ENCODE results near the gene MEIS3. TPM values are rescaled to one million over a fixed set of nuclear protein-coding genes. Genes with fewer than 3 reads are reported as not detected.

The MEIS3 gene
- total RNA-seq, 2 experiments from 2014 or later, result 0.18 TPM; not detected in 1

DNA sequence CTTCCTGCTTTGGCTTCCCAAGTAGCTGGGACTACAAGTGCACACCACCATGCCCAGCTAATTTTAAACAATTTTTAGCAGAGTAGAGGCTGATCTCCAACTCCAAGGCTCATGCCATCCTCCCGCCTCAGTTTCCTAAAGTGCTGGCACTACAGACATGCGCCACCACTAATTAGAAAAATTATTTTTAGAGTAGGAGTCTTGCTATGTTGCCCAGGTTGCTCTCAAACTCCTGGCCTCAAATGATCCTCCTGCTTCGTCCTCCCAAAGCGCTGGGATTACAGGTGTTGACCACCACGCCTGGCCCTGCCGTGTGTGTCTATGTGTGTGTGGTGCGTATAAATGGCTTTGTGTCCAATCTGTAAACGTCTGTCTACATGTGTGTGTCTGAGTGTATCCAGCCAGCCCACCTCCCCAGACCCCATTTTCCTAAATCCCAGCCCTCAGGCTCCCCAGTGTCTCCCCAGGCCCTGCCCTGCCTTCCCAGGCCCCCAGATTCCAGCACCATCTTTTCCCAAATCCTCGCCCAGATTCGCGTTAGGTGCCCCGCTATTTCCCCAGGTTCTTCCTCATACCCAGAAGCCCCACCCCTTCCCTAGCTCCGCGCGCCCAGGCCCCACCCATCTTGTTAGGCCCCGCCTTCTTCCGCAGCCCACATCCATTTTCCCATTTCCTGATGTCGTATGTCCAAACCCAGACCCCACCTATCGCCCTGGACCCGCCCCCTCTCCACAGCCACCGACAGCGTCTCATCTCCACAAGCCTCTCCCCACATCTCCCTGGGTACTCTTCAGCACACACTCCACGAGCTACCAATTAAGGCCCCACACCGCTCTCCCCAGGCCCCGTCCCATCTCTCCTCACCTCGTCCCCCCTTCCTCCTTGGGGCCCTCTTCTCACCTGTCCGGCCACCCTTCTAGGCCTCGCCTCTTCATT is 27.5 kb upstream of the MEIS3 start:
- ChIA-PET POLR2A (interaction anchor here (1.1 to 1.2 kb wide), 2 partner anchors 37 to 154 kb away, joined by 5 to 8 read pairs; partner anchors contain the start of gene KPTN), CTCF (interaction anchor here (0.9 to 2.4 kb wide), 5 partner anchors 10 to 37 kb away, joined by 3 to 14 read pairs (median 4); partner anchors contain the start of gene KPTN)
- H3K9me3 Mint-ChIP-seq, result no peaks in the 10 kb centered on the region
- peak; percentile 45 for DNase-seq
- no peaks in the 10 kb centered on the region for H3K36me3 Mint-ChIP-seq (ENCODE audit: low read depth)
- H3K27me3 Mint-ChIP-seq, result peaks cover 69% of the 10 kb centered on the region
- no peak overlapping the region for H3K27ac Mint-ChIP-seq
- H3K4me1 Mint-ChIP-seq, result peaks cover 45% of the 10 kb centered on the region
- peak overlapping the region; percentile 46 for H3K4me3 Mint-ChIP-seq

DNA sequence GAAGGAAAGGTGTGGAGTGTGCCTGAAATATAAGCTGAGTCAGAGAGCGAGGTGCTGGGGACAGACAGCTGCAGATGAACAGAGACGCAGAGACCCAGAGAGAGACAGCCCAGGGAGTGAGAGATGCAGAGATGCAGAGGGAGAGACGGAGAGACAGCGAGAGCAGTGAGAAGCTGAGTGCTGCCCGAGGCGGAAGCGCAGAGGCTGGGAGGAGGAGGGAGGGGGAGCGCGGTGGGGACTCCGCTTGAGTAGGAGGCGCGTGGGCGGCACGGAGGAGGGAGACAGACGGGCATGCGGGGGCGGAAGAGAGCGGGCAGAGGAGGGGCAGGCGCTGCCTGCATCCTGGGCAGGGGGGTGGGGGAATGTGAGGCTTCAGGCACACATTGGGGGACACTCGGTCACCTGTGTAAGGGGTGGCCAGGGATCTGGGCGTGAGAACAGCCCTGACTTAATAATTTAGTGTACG is 26.6 kb upstream of the MEIS3 start:
- ChIA-PET POLR2A (interaction anchor here (1.1 kb wide), 1 partner anchor 155 kb away, joined by 5 read pairs; no protein-coding TSS in a partner anchor), CTCF (interaction anchor here (1.0 to 2.4 kb wide), 4 partner anchors 9 to 38 kb away, joined by 4 to 14 read pairs (median 4); partner anchors contain the start of gene KPTN)
- H3K27me3 Mint-ChIP-seq, result peaks cover 72% of the 10 kb centered on the region
- peaks cover 45% of the 10 kb centered on the region for H3K4me1 Mint-ChIP-seq
- H3K36me3 Mint-ChIP-seq (ENCODE audit: low read depth), result no peaks in the 10 kb centered on the region
- no peaks in the 10 kb centered on the region for H3K9me3 Mint-ChIP-seq
- DNase-seq, result peak; percentile 62
- H3K4me3 Mint-ChIP-seq, result peak overlapping the region; percentile 50
- no peak overlapping the region for H3K27ac Mint-ChIP-seq

DNA sequence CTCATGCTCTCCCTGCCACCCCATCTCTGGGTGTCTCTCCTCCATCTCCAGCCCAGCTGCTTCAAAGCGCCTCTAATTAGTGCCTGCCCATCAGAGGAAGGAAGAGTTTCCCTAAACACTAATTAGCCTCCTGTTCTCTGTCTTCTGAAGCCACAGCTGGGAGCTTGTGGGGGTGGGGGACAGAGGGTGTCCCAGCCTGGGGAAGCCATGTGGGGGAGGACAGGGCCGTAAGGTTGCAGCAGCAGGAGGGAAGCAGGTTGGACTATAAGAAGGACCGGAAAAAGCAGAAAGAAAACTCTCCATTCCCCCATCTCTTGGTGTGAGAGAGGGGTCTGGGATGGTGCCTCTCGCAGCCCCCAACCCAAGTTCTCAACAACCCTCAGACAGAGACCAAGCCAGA is 26.2 kb upstream of the MEIS3 start:
- no peaks in the 10 kb centered on the region for H3K36me3 Mint-ChIP-seq (ENCODE audit: low read depth)

DNA sequence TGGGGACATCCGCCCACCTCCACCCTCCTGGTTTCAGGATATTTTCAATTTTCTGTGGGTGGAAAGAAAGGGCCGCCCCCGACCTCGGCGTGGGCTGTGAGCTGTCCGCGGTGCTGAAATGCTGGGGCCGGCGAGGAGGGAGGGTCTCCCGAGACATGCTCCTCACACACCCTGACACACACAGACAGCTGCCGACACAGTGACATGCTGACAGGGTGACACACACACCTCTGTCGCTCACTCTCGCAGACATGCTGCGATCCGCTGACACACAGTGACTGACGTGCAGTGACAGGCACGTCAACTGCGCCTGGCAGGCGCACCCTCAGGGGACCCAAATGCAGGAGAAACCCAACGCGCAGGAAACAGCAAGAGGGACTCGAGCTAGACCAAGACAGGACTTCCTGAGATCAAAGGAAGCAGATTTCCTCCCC is 25.1 kb upstream of the MEIS3 start:
- peaks cover 45% of the 10 kb centered on the region for H3K4me1 Mint-ChIP-seq
- POLR2A ChIA-PET, result no interaction called here

More for the DNA sequence above, 26.2 kb upstream of the MEIS3 start:
- Mint-ChIP-seq H3K9me3 (no peaks in the 10 kb centered on the region), H3K27ac (no peak overlapping the region), H3K4me3 (peak overlapping the region; percentile 50), H3K4me1 (peaks cover 45% of the 10 kb centered on the region), H3K27me3 (peaks cover 70% of the 10 kb centered on the region)
- CTCF ChIA-PET, result interaction anchor here (1.0 to 2.4 kb wide), 4 partner anchors 9 to 38 kb away, joined by 4 to 14 read pairs (median 4); partner anchors contain the start of gene KPTN
- POLR2A ChIA-PET, result no interaction called here
- no peak for DNase-seq

DNA sequence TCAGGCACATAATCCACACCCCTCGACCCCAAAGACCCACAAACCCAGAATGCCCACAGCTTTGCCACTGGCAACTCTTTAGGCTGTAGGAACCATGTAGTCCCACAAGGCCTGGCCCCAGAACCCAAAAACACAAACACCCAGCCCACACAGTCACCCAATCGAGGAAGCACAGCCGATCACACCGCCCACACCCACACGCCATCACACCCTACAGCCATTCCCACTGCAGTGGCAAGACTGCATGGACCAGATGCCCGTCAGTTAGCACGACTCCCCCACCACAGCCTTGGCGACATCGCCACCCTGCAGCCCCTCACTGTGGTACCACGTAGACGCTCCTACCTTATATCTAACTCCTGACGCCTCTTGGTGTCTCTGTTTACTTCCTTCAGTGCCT is 24.0 kb upstream of the MEIS3 start:
- ChIA-PET POLR2A (no interaction called here), CTCF (no interaction called here)
- Mint-ChIP-seq H3K9me3 (no peaks in the 10 kb centered on the region), H3K27ac (no peak overlapping the region), H3K4me1 (peaks cover 46% of the 10 kb centered on the region), H3K4me3 (no peak overlapping the region), H3K36me3 (ENCODE audit: low read depth) (no peaks in the 10 kb centered on the region), H3K27me3 (peaks cover 63% of the 10 kb centered on the region)
- DNase-seq, result no peak

More for the DNA sequence above, 25.1 kb upstream of the MEIS3 start:
- H3K9me3 Mint-ChIP-seq, result no peaks in the 10 kb centered on the region
- H3K27me3 Mint-ChIP-seq, result peaks cover 67% of the 10 kb centered on the region
- H3K36me3 Mint-ChIP-seq (ENCODE audit: low read depth), result no peaks in the 10 kb centered on the region
- no peak overlapping the region for H3K27ac Mint-ChIP-seq
- CTCF ChIA-PET, result no interaction called here
- H3K4me3 Mint-ChIP-seq, result no peak overlapping the region
- DNase-seq, result peak; percentile 32

DNA sequence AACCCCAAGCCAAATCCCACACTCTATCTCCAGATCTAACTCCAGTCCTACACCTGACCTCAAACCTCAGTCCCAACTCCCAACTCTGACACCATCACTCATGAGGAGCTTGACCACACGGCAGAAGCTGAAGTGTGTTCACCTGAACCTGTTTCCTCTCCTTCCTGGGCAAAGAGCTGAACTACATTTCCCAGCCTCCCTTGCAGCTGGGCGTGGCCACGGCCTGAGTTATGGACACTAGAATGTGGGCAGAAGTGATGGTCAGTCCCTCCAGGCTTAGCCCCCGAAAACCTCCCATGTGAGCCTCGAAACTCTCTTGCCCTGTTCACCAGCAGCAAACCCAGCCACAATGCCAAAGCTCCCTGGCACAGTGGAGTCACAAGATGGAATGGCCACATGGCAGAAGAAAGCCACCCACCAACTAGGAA is 19.5 kb upstream of the MEIS3 start:
- no peak overlapping the region for H3K27ac Mint-ChIP-seq
- peaks cover 42% of the 10 kb centered on the region for H3K4me1 Mint-ChIP-seq
- no peaks in the 10 kb centered on the region for H3K36me3 Mint-ChIP-seq (ENCODE audit: low read depth)
- no peak for DNase-seq
- peaks cover 45% of the 10 kb centered on the region for H3K27me3 Mint-ChIP-seq
- CTCF ChIA-PET, result interaction anchor here (1.3 to 7.5 kb wide), 4 partner anchors 46 to 267 kb away, joined by 3 to 154 read pairs (median 27); partner anchors contain the start of gene KPTN
- H3K4me3 Mint-ChIP-seq, result no peak overlapping the region
- H3K9me3 Mint-ChIP-seq, result no peaks in the 10 kb centered on the region
- POLR2A ChIA-PET, result interaction anchor here (1.1 to 1.6 kb wide), 4 partner anchors 9 to 268 kb away, joined by 3 to 6 read pairs (median 4); partner anchors contain the start of gene NAPA

DNA sequence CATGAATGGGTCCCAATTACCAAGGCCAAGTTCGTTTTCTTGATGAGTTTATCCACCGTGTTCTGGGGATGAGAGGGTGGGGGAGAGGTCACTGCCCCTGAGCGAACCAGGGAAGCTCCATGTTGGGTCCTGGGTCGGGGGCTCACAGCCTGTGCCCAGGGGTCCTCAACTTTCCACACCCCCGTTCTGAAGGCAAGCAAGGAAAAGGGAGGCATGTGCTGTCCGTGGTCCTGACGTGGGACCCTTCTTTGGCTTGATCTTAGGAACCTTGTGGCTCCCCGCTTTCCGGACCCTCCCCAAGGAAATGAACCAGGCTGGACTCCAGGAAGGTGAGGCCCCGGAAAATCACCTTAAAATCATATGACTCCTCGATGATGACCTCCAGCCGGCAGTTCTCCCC is 18.2 kb upstream of the MEIS3 start:
- peaks cover 33% of the 10 kb centered on the region for H3K27me3 Mint-ChIP-seq
- peaks cover 45% of the 10 kb centered on the region for H3K4me1 Mint-ChIP-seq
- no peak overlapping the region for H3K4me3 Mint-ChIP-seq
- ChIA-PET CTCF (interaction anchor here (2.4 to 7.5 kb wide), 3 partner anchors 9 to 268 kb away, joined by 27 to 154 read pairs (median 45); no protein-coding TSS in a partner anchor), POLR2A (interaction anchor here (1.0 kb wide), 1 partner anchor 78 kb away, joined by 3 read pairs; no protein-coding TSS in a partner anchor)
- H3K9me3 Mint-ChIP-seq, result no peaks in the 10 kb centered on the region
- no peak for DNase-seq
- no peaks in the 10 kb centered on the region for H3K36me3 Mint-ChIP-seq (ENCODE audit: low read depth)
- no peak overlapping the region for H3K27ac Mint-ChIP-seq

DNA sequence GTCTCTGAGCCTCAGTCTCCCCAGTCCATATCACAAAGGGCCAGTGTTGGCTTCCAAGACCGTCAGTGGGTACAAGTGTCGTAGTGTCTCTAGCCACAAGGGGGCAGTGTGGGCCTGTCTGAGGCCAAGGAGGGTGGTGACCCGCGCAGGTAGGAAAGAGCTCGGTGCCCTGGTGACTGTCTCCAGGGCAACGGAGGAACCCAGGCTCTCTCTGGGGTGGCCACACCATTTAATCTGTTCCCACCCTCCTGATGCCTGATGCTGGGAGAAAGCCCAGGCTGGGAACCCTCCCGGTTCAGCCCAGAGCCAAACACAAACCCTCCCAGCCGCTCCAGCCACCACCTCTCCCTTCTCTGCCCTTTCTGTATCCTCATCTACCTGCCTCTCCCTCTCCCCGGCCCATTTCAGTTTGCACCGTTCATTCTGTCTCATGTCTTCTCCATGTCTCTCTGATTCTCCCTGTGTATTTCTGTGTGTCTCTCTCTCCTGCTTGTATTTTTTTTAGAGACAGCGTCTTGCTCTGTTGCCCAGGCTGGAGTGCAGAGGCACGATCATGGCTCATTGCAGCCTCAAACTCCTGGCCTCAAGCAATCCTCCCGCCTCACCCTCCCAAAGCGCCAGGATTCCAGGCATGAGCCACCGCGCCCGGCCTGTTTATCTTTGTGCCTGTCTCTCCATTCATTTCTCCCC is 17.5 kb upstream of the MEIS3 start:
- ChIA-PET CTCF (interaction anchor here (0.6 to 7.5 kb wide), 32 partner anchors 9 to 854 kb away, joined by 3 to 154 read pairs (median 3); partner anchors contain the start of genes DHX34, EHD2, KPTN and NAPA), POLR2A (interaction anchor here (0.6 to 1.5 kb wide), 7 partner anchors 9 to 270 kb away, joined by 3 to 6 read pairs (median 4); partner anchors contain the start of gene KPTN)
- H3K4me3 Mint-ChIP-seq, result peak overlapping the region; percentile 13
- no peaks in the 10 kb centered on the region for H3K36me3 Mint-ChIP-seq (ENCODE audit: low read depth)
- peaks cover 29% of the 10 kb centered on the region for H3K27me3 Mint-ChIP-seq
- no peaks in the 10 kb centered on the region for H3K9me3 Mint-ChIP-seq
- peaks cover 51% of the 10 kb centered on the region for H3K4me1 Mint-ChIP-seq
- peak; percentile 87 for DNase-seq
- no peak overlapping the region for H3K27ac Mint-ChIP-seq

DNA sequence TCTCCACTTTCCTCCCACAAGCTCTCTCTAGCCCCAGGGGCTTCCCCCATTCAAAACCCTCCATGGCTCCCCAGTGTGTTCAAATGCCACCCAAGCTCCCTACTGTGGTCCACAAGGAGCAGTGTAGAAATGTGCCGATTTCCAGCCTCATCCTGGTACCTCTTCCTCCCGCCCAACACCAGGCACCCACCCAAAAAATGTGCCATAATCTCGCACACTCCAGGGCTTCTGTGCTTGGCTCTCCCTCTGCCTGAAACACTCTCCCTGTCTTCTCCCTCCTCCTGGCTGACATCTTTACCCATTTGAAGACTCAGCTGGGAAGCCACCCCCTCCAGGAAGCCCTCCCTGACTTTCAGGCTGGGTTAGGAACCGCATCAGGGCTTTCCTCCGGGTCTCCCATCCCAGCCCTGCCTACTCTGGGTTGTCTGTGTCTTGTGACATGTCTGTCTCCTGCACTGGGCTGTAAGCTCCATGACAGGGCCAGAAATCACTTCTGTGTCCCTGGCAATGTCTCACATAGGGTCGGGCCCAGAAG is 16.6 kb upstream of the MEIS3 start:
- peaks cover 54% of the 10 kb centered on the region for H3K4me1 Mint-ChIP-seq
- CTCF ChIA-PET, result interaction anchor here (0.7 to 7.5 kb wide), 19 partner anchors 8 to 275 kb away, joined by 3 to 154 read pairs (median 4); partner anchors contain the start of genes KPTN and NAPA
- POLR2A ChIA-PET, result interaction anchor here (0.8 to 1.5 kb wide), 5 partner anchors 8 to 271 kb away, joined by 3 to 6 read pairs (median 4); partner anchors contain the start of gene KPTN
- H3K9me3 Mint-ChIP-seq, result no peaks in the 10 kb centered on the region
- peak overlapping the region; percentile 49 for H3K27ac Mint-ChIP-seq
- H3K4me3 Mint-ChIP-seq, result peak overlapping the region; percentile 57
- peaks cover 25% of the 10 kb centered on the region for H3K27me3 Mint-ChIP-seq
- H3K36me3 Mint-ChIP-seq (ENCODE audit: low read depth), result no peaks in the 10 kb centered on the region
- DNase-seq, result no peak

DNA sequence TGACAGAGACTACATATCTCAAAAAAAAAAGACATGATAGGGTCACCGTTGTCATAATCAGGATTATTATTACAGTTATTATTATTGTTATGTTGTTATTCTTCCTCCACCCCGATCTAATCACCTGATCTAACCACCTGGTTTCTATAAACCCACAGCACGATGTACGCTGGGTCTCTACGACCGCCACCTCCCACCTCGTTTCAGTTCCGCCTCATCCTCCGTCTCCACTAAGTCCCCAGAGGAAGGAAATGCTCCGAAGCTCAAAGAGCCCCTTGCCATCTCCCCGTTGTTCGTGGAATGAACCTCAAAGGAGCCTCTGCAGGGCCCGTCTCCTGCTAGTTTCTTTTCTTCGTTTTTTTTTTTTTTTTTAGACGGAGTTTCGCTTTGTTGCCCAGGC is 15.9 kb upstream of the MEIS3 start:
- CTCF ChIA-PET, result interaction anchor here (0.7 to 7.5 kb wide), 9 partner anchors 9 to 301 kb away, joined by 3 to 154 read pairs (median 3); partner anchors contain the start of genes KPTN and NAPA
- H3K9me3 Mint-ChIP-seq, result no peaks in the 10 kb centered on the region
- peaks cover 25% of the 10 kb centered on the region for H3K27me3 Mint-ChIP-seq
- peaks cover 59% of the 10 kb centered on the region for H3K4me1 Mint-ChIP-seq
- H3K27ac Mint-ChIP-seq, result peak overlapping the region; percentile 49
- H3K4me3 Mint-ChIP-seq, result peak overlapping the region; percentile 57
- POLR2A ChIA-PET, result interaction anchor here (0.6 to 0.9 kb wide), 2 partner anchors 273 to 310 kb away, joined by 3 read pairs; no protein-coding TSS in a partner anchor
- peak; percentile 59 for DNase-seq
- H3K36me3 Mint-ChIP-seq (ENCODE audit: low read depth), result no peaks in the 10 kb centered on the region

DNA sequence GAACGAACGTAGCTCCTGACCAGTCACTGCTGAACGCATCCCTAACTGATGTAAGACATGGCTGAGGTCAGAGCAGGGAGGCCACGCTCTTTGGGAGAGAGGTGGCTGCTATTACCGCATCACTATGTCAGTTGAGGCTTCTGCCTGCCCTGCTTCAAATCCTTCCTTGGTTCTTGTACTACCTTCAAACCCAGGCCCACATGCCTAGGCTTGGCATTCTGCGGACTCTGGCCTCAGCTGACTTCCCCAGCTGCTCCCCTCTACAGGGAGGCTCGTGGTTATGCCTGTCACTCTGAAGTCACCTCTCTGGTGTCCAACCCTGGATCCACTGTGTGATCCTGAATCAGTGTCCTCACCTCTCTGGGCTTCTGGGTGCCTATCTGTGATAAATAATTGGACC is 14.8 kb upstream of the MEIS3 start:
- H3K27me3 Mint-ChIP-seq, result peaks cover 25% of the 10 kb centered on the region
- DNase-seq, result no peak
- H3K4me3 Mint-ChIP-seq, result no peak overlapping the region
- no peaks in the 10 kb centered on the region for H3K36me3 Mint-ChIP-seq (ENCODE audit: low read depth)
- POLR2A ChIA-PET, result interaction anchor here (0.9 to 1.1 kb wide), 2 partner anchors 53 to 311 kb away, joined by 3 to 4 read pairs; no protein-coding TSS in a partner anchor
- peaks cover 66% of the 10 kb centered on the region for H3K4me1 Mint-ChIP-seq
- CTCF ChIA-PET, result interaction anchor here (0.6 to 7.5 kb wide), 10 partner anchors 13 to 309 kb away, joined by 3 to 154 read pairs (median 4); partner anchors contain the start of genes DHX34 and NAPA
- H3K27ac Mint-ChIP-seq, result no peak overlapping the region
- H3K9me3 Mint-ChIP-seq, result no peaks in the 10 kb centered on the region

Measured in activated CD4-positive, alpha-beta memory T cell treated with anti-CD3 and anti-CD28 coated beads, Interleukin-2, amount 10 ng/mL, durations not matched to agents 7 days and 5 days (primary cell).